Fibroblast of villous mesenchyme (primary cell): ENCODE measurements around the gene PDHX. TPM values are rescaled to one million over a fixed set of nuclear protein-coding genes. Genes with fewer than 3 reads are reported as not detected.

ENCODE experiments used
- DNase-seq: peaks from one replicate; pipeline ENCODE4 v3.0.0-alpha.2; 2010; ENCODE audit warnings: low read depth
- H3K4me3 ChIP-seq: 2 replicates; pipeline ENCODE4 v1.5.1; 2011; ENCODE audit warnings: low read depth, mild to moderate bottlenecking, low read length
- CTCF ChIP-seq: IDR thresholded peaks from 2 replicates; pipeline ENCODE4 v1.5.1; 2012; ENCODE audit warnings: low read depth, mild to moderate bottlenecking, low read length; ENCODE audit not compliant: insufficient read depth
- total RNA-seq: library from RNA; depleted of rRNA; stranded (reverse); fragments of >200 nt; gene quantifications from 2 replicates; pipeline ENCODE4 v1.2.3, GENCODE V29; 2012

The PDHX gene
- total RNA-seq, 1 donor: 66.9 TPM

DNA sequence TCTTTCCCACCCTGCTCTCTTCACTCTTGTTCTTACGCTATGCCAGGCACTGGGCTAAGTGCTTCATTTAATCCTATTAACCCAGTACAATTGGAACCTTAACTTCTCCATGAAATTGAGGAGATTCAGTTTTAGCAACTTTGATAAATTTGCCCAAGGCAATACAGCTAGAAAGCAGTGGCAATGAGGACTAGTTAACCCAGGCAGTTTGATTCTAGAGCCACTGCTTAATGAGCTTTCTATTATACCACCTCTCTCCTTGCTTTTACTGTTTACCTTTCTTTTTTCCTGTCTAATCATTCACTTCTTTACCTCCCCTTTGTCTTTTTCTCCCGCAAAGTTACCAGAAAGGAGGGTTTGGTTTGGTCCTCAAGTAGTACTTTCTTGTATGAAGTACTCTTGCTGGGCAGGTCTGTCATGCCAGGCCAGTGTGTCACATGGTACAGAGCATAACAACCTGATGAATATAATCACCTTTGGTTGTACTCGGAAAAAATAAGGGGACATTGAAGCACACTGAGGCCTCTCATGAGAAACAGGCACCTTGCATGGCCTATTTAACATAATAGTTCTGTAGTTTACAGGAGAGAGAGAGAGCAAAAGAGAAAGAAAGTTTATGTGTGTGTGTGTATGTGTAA, 70.6 kb downstream of the PDHX start:
- no peak for DNase-seq
- no peak overlapping the region for H3K4me3 ChIP-seq
- TF ChIP-seq CTCF: no peak

GRCh38 chr11:34987617-34988016, 71.2 kb downstream of the PDHX start:
- H3K4me3 ChIP-seq: no peak overlapping the region
- TF ChIP-seq CTCF: no peak
- peak; percentile 69 for DNase-seq

DNA sequence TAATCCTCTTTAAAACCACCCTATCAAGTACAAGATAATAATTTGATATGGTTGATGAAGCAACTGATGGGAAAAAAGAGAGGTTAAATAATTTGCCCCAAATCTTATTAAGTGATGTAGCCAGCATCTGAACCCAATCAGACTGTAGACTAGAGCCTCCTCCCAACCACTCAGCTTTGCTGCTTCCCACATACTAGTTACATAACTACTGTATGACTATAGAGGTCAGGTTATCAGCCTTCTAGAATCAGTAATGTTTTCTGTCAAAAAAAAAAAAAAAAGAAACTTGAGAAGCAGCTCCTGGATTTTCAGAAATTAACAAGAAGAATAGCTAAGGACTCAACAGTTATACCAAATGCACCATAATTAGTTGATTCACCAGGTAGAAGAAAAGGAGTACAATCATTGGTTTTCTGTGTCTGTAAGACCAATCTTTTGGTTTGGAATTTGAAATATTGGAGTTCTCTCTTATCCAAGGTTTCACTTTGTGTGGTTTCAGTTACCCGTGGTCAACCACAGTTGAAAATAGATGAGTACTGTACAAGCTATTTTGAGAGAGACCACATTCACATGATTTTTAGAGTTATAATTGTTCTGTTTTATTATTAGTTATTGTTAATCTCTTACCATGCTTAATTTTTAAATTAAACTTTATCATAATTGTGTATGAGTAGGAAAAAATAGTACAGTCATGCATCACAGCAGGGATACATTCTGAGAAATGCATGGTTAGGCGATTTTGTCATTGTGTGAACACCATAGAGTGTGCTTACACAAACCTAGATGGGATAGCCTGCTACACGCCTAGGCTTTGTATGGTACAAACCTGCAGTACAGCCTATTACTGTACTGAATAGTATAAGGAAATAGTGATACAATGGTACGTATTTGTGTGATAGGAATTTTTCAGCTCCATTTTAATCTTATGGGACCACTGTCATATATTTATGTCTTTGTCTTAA, 72.2 kb downstream of the PDHX start:
- no peak for TF ChIP-seq CTCF
- H3K4me3 ChIP-seq: no peak overlapping the region
- DNase-seq: peak; percentile 56

DNA sequence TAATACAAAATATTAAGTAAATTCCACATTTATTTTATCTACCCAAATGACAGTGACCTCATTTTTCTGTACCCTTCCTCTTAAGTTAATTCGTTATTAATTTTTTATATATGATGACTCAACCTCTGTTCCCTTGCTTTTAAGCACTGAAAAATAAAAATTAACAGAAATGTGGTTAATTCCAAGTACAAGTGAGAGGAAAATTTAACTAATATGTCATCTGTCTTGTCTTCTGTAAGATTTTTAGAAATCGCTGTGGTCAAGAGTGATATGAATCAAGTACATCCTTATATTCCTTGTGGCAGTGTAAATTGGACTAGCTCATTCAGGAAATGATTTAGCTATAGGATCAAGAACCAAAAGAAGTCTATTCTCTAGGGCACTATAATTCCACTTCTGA, 74.5 kb downstream of the PDHX start:
- H3K4me3 ChIP-seq: no peak overlapping the region
- DNase-seq: no peak
- TF ChIP-seq CTCF: no peak

- DNase-seq: no peak
- no peak for TF ChIP-seq CTCF
- H3K4me3 ChIP-seq: no peak overlapping the region
Measured at GRCh38 chr11:34994854-34995253, 78.4 kb downstream of the PDHX start.

DNA sequence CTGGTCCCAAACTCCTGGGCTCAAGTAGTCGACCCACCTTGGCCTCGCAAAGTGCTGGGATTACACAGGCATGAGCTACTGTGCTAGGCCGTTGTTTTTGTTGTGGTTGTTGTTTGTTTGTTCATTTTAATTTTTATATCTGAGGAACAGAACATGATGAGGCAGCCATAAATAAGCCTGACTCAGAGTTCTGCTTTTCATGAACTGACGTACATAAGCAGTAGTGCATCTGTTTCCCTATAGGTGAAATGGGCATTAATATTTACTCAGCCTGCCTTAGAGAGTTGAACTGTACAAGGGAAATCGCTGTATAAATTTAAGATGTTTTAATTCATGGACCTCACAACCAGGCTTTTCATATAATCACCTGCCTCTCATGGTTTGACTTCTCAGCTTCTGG, 80.5 kb downstream of the PDHX start:
- no peak for TF ChIP-seq CTCF
- DNase-seq: no peak
- H3K4me3 ChIP-seq: no peak overlapping the region
